HEK293T (cell line): ENCODE data around the gene KIAA1671.

Experiments used
- CTCF ChIA-PET: fragments of 350-600 bp; formaldehyde crosslinking; extraction: SDS; loops from one replicate; lab custom pipeline; 2021; ENCODE audit warnings: antibody characterized with exemption, inconsistent platforms; lab: Yijun Ruan, JAX
- POLR2A ChIA-PET: fragments of 350-600 bp; formaldehyde crosslinking; extraction: SDS; loops from one replicate; lab custom pipeline; 2020; ENCODE audit warnings: antibody characterized with exemption, inconsistent platforms; lab: Yijun Ruan, JAX
- DNase-seq: peaks from one replicate; pipeline ENCODE4 v3.0.0; 2012; ENCODE audit warnings: mixed read lengths; ENCODE audit errors: extremely low spot score
- ARNT ChIP-seq: fragments of 450-650 bp; IDR thresholded peaks from 2 replicates; pipeline ENCODE4 v1.6.1; 2017; ENCODE audit warnings: mild to moderate bottlenecking
- BHLHE40 ChIP-seq: fragments of 450-650 bp; IDR thresholded peaks from 2 replicates; pipeline ENCODE4 v1.6.1; 2016; ENCODE audit warnings: mild to moderate bottlenecking, moderate library complexity, borderline replicate concordance
- CTBP1 ChIP-seq: fragments of 450-650 bp; IDR thresholded peaks from 2 replicates; pipeline ENCODE4 v1.6.1; 2016; ENCODE audit warnings: borderline replicate concordance
- ELF4 ChIP-seq: fragments of 450-650 bp; IDR thresholded peaks from 2 replicates; pipeline ENCODE4 v1.6.1; 2017; ENCODE audit warnings: antibody characterized with exemption
- FOXA1 ChIP-seq: fragments of 450-650 bp; IDR thresholded peaks from 2 replicates; pipeline ENCODE4 v1.6.1; 2016; ENCODE audit warnings: mild to moderate bottlenecking
- FOXK2 ChIP-seq: fragments of 450-650 bp; IDR thresholded peaks from 2 replicates; pipeline ENCODE4 v1.6.1; 2016; ENCODE audit warnings: mild to moderate bottlenecking
- FOXM1 ChIP-seq: fragments of 450-650 bp; IDR thresholded peaks from 2 replicates; pipeline ENCODE4 v1.6.1; 2017; ENCODE audit warnings: mild to moderate bottlenecking, borderline replicate concordance
- HDGF ChIP-seq: fragments of 450-650 bp; IDR thresholded peaks from 2 replicates; pipeline ENCODE4 v1.6.1; 2017; ENCODE audit warnings: antibody characterized with exemption, borderline replicate concordance
- L3MBTL2 ChIP-seq: fragments of 450-650 bp; conservative IDR thresholded peaks from 2 replicates; pipeline ENCODE4 v1.6.1; 2016; ENCODE audit warnings: mild to moderate bottlenecking
- LEF1 ChIP-seq: fragments of 450-650 bp; IDR thresholded peaks from 2 replicates; pipeline ENCODE4 v1.6.1; 2017; ENCODE audit warnings: mild to moderate bottlenecking, borderline replicate concordance
- NFRKB ChIP-seq: fragments of 450-650 bp; IDR thresholded peaks from 2 replicates; pipeline ENCODE4 v1.6.1; 2016; ENCODE audit warnings: mild to moderate bottlenecking, moderate library complexity
- PKNOX1 ChIP-seq: fragments of 450-650 bp; IDR thresholded peaks from 2 replicates; pipeline ENCODE4 v1.6.1; 2016
- SP1 ChIP-seq: fragments of 450-650 bp; IDR thresholded peaks from 2 replicates; pipeline ENCODE4 v1.6.1; 2017
- SUZ12 ChIP-seq: fragments of 450-650 bp; IDR thresholded peaks from 2 replicates; pipeline ENCODE4 v1.6.1; 2016; ENCODE audit warnings: mild to moderate bottlenecking
- TARDBP ChIP-seq: fragments of 450-650 bp; IDR thresholded peaks from 2 replicates; pipeline ENCODE4 v1.6.1; 2016
- ZNF384 ChIP-seq: fragments of 450-650 bp; IDR thresholded peaks from 2 replicates; pipeline ENCODE4 v1.6.1; 2016

The KIAA1671 gene

GRCh38 chr22:25076336-25076735, 123.8 kb downstream of the KIAA1671 start:
- TF ChIP-seq LEF1 (no peak), HDGF (no peak), BHLHE40 (no peak), ARNT (no peak), ELF4 (no peak)
- CTCF ChIA-PET: interaction anchor here (0.9 kb wide), 1 partner anchor 257 kb away, joined by 3 read pairs; no protein-coding TSS in a partner anchor
- POLR2A ChIA-PET: no interaction called here
- DNase-seq: no peak

- CTCF ChIA-PET: interaction anchor here (0.6 to 0.9 kb wide), 2 partner anchors 256 to 297 kb away, joined by 3 read pairs; no protein-coding TSS in a partner anchor
- TF ChIP-seq FOXM1: no peak
- no peak for TF ChIP-seq SUZ12
- TF ChIP-seq PKNOX1: no peak
- no peak for TF ChIP-seq LEF1
- TF ChIP-seq BHLHE40: no peak
- TF ChIP-seq ELF4: no peak
- TF ChIP-seq L3MBTL2: no peak
- no peak for TF ChIP-seq TARDBP
- no peak for TF ChIP-seq HDGF
- TF ChIP-seq ZNF384: no peak
- TF ChIP-seq ARNT: no peak
- no peak for TF ChIP-seq FOXA1
- TF ChIP-seq SP1: no peak
- no peak for TF ChIP-seq NFRKB
- TF ChIP-seq CTBP1: no peak
These were observed 124.5 kb downstream of the KIAA1671 start for GRCh38 chr22:25077056-25077455.

GRCh38 chr22:25077964-25078363, 125.4 kb downstream of the KIAA1671 start:
- CTCF ChIA-PET: no interaction called here
- POLR2A ChIA-PET: no interaction called here
- TF ChIP-seq SUZ12: no peak
- TF ChIP-seq SP1: no peak
- TF ChIP-seq TARDBP: no peak
- no peak for TF ChIP-seq ZNF384
- no peak for TF ChIP-seq HDGF
- no peak for TF ChIP-seq NFRKB
- TF ChIP-seq CTBP1: no peak
- no peak for TF ChIP-seq L3MBTL2
- no peak for TF ChIP-seq PKNOX1
- no peak for TF ChIP-seq ELF4
- no peak for TF ChIP-seq LEF1
- no peak for TF ChIP-seq FOXA1
- no peak for TF ChIP-seq ARNT
- TF ChIP-seq FOXM1: no peak
- TF ChIP-seq BHLHE40: no peak
- no peak for TF ChIP-seq FOXK2
- no peak for DNase-seq

More at GRCh38 chr22:25077056-25077455, 124.5 kb downstream of the KIAA1671 start:
- DNase-seq: no peak
- POLR2A ChIA-PET: no interaction called here

GRCh38 chr22:25078591-25078990, 126.1 kb downstream of the KIAA1671 start:
- no peak for DNase-seq
- POLR2A ChIA-PET: no interaction called here
- TF ChIP-seq BHLHE40: no peak
- no peak for TF ChIP-seq TARDBP
- TF ChIP-seq LEF1: no peak
- no peak for TF ChIP-seq L3MBTL2
- no peak for TF ChIP-seq HDGF
- TF ChIP-seq ARNT: no peak
- TF ChIP-seq NFRKB: no peak
- no peak for TF ChIP-seq ZNF384
- no peak for TF ChIP-seq SUZ12
- CTCF ChIA-PET: no interaction called here

GRCh38 chr22:25080855-25081254, 128.3 kb downstream of the KIAA1671 start:
- TF ChIP-seq SUZ12: no peak
- ChIA-PET CTCF (interaction anchor here (0.6 to 1.1 kb wide), 7 partner anchors 9 to 253 kb away, joined by 3 to 4 read pairs (median 3); no protein-coding TSS in a partner anchor), POLR2A (no interaction called here)
- no peak for DNase-seq

- DNase-seq: peak; percentile 71
- TF ChIP-seq ZNF384 (peak; percentile 90), FOXA1 (no peak)
- POLR2A ChIA-PET: interaction anchor here (1.1 kb wide), 1 partner anchor 13 kb away, joined by 3 read pairs; no protein-coding TSS in a partner anchor
- CTCF ChIA-PET: interaction anchor here (0.6 to 1.4 kb wide), 8 partner anchors 10 to 150 kb away, joined by 3 to 4 read pairs (median 3); no protein-coding TSS in a partner anchor
These were observed 128.9 kb downstream of the KIAA1671 start for GRCh38 chr22:25081409-25081824.

- POLR2A ChIA-PET: interaction anchor here (1.1 kb wide), 1 partner anchor 12 kb away, joined by 3 read pairs; no protein-coding TSS in a partner anchor
These were observed 129.6 kb downstream of the KIAA1671 start for GRCh38 chr22:25082096-25082495.

More at GRCh38 chr22:25082096-25082495, 129.6 kb downstream of the KIAA1671 start:
- TF ChIP-seq TARDBP (no peak), SUZ12 (no peak), CTBP1 (no peak), L3MBTL2 (no peak), LEF1 (no peak), ELF4 (no peak), ARNT (no peak), FOXK2 (no peak)
- CTCF ChIA-PET: interaction anchor here (0.7 to 1.4 kb wide), 4 partner anchors 10 to 72 kb away, joined by 3 to 4 read pairs (median 3); no protein-coding TSS in a partner anchor
- no peak for DNase-seq
